A673 (cell line): ENCODE data around the gene TANC1. TPM values are rescaled to one million over a fixed set of nuclear protein-coding genes. Genes with fewer than 3 reads are reported as not detected.

ENCODE experiments used
- BruUV-seq: library from RNA; stranded (reverse); fragments of 400-500 nt; replicated peaks from 2 replicates; lab custom pipeline; 2021; lab: Mats Ljungman, UMichigan
- CTCF ChIA-PET: fragments of 300-600 bp; sonication (Branson Sonifier 250); formaldehyde crosslinking; loops from one replicate; lab custom pipeline; 2022; ENCODE audit warnings: antibody characterized with exemption; lab: Charles Lee
- POLR2A ChIA-PET: fragments of 300-600 bp; sonication (Branson Sonifier 250); formaldehyde crosslinking; loops from one replicate; lab custom pipeline; 2022; ENCODE audit warnings: antibody characterized with exemption; ENCODE audit not compliant: low non-redundant PET; lab: Charles Lee
- DNase-seq: peaks from one replicate; pipeline ENCODE4 v3.0.0-alpha.2; 2015; ENCODE audit warnings: low spot score
- H3K27ac ChIP-seq: fragments of 200-600 bp; sonication (generic); 2 replicates; pipeline ENCODE4 v1.5.1; 2016; ENCODE audit warnings: mixed run types, low read depth, mild to moderate bottlenecking, mixed read lengths, antibody characterized with exemption, low read length; ENCODE audit not compliant: poor library complexity, severe bottlenecking
- H3K27me3 ChIP-seq: fragments of 200-600 bp; sonication (generic); replicated peaks from 2 replicates; pipeline ENCODE4 v1.6.1; 2017; ENCODE audit warnings: mixed run types, low read depth, mild to moderate bottlenecking, mixed read lengths, antibody characterized with exemption, low read length; ENCODE audit not compliant: insufficient read depth, poor library complexity
- H3K36me3 ChIP-seq: fragments of 200-600 bp; sonication (generic); 2 replicates; pipeline ENCODE4 v1.6.1; 2016; ENCODE audit warnings: mixed run types, mild to moderate bottlenecking, mixed read lengths, antibody characterized with exemption, low read length; ENCODE audit not compliant: insufficient read depth, poor library complexity, severe bottlenecking
- H3K4me1 ChIP-seq: fragments of 200-600 bp; sonication (generic); 2 replicates; pipeline ENCODE4 v1.6.1; 2017; ENCODE audit warnings: mixed run types, mild to moderate bottlenecking, mixed read lengths, antibody characterized with exemption, low read length; ENCODE audit not compliant: insufficient read depth, poor library complexity, severe bottlenecking
- H3K4me3 ChIP-seq: fragments of 200-600 bp; sonication (generic); 2 replicates; pipeline ENCODE4 v1.5.1; 2016; ENCODE audit warnings: low read depth, mixed run types, mild to moderate bottlenecking, mixed read lengths, low read length; ENCODE audit not compliant: poor library complexity, severe bottlenecking
- H3K9me3 ChIP-seq: fragments of 200-600 bp; sonication (generic); 2 replicates; pipeline ENCODE4 v1.6.1; 2016; ENCODE audit warnings: mixed run types, low read depth, mild to moderate bottlenecking, mixed read lengths, antibody characterized with exemption, low read length; ENCODE audit not compliant: poor library complexity, severe bottlenecking
- CTCF ChIP-seq: fragments of 300-800, 200-600 bp; sonication (generic); conservative IDR thresholded peaks from 2 replicates; pipeline ENCODE4 v1.5.1; 2017; ENCODE audit warnings: low read depth, mild to moderate bottlenecking, antibody characterized with exemption, low read length, moderate library complexity, mixed read lengths
- EZH2 ChIP-seq: fragments of 200-600 bp; sonication (generic); IDR thresholded peaks from 2 replicates; pipeline ENCODE4 v1.6.1; 2017; ENCODE audit warnings: borderline replicate concordance, low read depth, mild to moderate bottlenecking, mixed read lengths, antibody characterized with exemption, low read length; ENCODE audit not compliant: poor library complexity, severe bottlenecking
- intact Hi-C: fragments of 100-400 bp; cut with micrococcal nuclease; formaldehyde crosslinking; loops from one replicate; pipeline ENCODE4 v1.10.0; 2022; ENCODE audit not compliant: unreplicated experiment
- total RNA-seq: library from RNA; stranded (reverse); gene quantifications from 2 replicates; pipeline ENCODE4 v1.2.3, GENCODE V29; 2021

TANC1 gene
- total RNA-seq, 1 experiment from 2014 or later = 9.0 TPM

DNA sequence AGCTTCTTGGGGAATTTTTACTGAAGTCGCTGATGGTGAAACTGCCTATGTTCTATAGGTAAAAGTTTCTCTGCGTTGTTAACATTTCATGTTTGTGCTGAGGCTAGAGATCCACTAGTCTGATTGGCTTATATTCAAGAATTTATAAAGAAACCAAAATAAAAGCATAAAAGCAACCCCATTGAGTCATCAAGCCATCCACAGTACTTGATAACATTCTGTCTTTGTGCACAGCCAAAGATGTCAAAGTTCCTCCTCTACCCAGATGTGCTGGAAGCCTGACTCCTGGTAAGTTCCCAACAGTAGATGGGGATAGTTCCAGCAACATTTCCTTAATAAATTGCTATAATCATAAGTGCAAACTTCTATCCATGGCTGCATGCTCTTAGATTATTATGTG, 107.8 kb downstream of the TANC1 start:
- H3K27me3 ChIP-seq = no peaks in the 10 kb centered on the region
- no peak for DNase-seq
- no TSS peak for BruUV-seq
- no peak overlapping the region for H3K4me3 ChIP-seq
- H3K27ac ChIP-seq = no peak overlapping the region
- ChIA-PET CTCF (no interaction called here), POLR2A (no interaction called here)
- no peaks in the 10 kb centered on the region for H3K36me3 ChIP-seq
- no peaks in the 10 kb centered on the region for H3K4me1 ChIP-seq
- intact Hi-C loops = no loop called here
- H3K9me3 ChIP-seq = no peaks in the 10 kb centered on the region
- TF ChIP-seq EZH2 (no peak), CTCF (no peak)

GRCh38 chr2:159077869-159078268, 109.4 kb downstream of the TANC1 start:
- H3K4me3 ChIP-seq = no peak overlapping the region
- POLR2A ChIA-PET = no interaction called here

GRCh38 chr2:159078443-159078842, 110.0 kb downstream of the TANC1 start:
- H3K9me3 ChIP-seq = no peaks in the 10 kb centered on the region
- POLR2A ChIA-PET = no interaction called here

More at GRCh38 chr2:159077869-159078268, 109.4 kb downstream of the TANC1 start:
- intact Hi-C loops = no loop called here
- Histone ChIP-seq H3K27me3 (no peaks in the 10 kb centered on the region), H3K9me3 (no peaks in the 10 kb centered on the region), H3K4me1 (no peaks in the 10 kb centered on the region), H3K36me3 (no peaks in the 10 kb centered on the region), H3K27ac (no peak overlapping the region)
- TF ChIP-seq CTCF (no peak), EZH2 (no peak)
- CTCF ChIA-PET = no interaction called here
- BruUV-seq = no TSS peak
- no peak for DNase-seq

More at GRCh38 chr2:159078443-159078842, 110.0 kb downstream of the TANC1 start:
- DNase-seq = peak; percentile 19
- CTCF ChIA-PET = no interaction called here
- intact Hi-C loops = no loop called here
- no peak overlapping the region for H3K27ac ChIP-seq
- H3K4me3 ChIP-seq = no peak overlapping the region
- no peaks in the 10 kb centered on the region for H3K4me1 ChIP-seq
- no peaks in the 10 kb centered on the region for H3K36me3 ChIP-seq
- TF ChIP-seq CTCF = no peak
- TF ChIP-seq EZH2 = no peak
- no peaks in the 10 kb centered on the region for H3K27me3 ChIP-seq
- BruUV-seq = no TSS peak
